OCI-M2 (cell line): ENCODE data around the gene ZC3H12C.
"Not testable (repeated sequence)": the region's sequence is repeated elsewhere in the genome, so short reads cannot be mapped to it uniquely, and the experiment has no call there.

Source experiments
- DNase-seq: peaks from one replicate; lab custom pipeline; 2025; ENCODE audit not compliant: unreplicated experiment; lab: John Stamatoyannopoulos, UW

Gene ZC3H12C

DNA sequence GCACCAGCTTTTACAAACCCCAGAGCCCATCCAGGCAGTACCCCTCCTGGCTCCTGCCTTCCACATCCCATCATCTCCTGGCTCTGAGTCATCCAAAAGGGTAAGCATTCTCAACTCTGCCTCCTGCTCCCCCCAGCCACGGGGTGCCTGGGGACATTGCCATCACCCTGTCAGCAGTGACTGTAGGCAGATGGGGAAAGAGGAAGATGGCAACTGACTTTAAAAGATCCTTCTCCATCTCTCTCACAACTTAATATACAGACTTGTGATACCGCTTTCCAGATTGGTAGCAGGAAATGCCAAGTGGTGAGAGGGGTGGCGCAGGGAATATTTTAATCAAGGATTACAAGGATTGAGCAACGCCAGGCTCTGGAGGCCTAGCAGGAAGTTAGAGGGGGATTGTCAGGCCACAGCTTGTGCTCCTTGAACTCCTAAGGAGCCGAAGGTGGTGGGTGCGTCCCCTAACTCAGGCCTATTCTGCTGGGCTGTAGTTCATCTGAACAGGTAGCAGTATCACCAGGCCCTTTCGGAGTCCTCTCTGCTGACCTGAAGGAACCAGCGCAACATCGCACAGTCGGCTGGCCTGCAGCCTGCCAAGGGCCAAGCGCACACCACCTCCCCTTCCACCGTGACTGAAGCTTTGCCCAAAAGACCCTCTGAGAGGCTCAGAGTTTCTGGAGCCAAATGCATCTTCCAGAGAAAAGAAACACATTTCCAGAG lies 83.3 kb downstream of the ZC3H12C start:
- DNase-seq, result no peak

DNA sequence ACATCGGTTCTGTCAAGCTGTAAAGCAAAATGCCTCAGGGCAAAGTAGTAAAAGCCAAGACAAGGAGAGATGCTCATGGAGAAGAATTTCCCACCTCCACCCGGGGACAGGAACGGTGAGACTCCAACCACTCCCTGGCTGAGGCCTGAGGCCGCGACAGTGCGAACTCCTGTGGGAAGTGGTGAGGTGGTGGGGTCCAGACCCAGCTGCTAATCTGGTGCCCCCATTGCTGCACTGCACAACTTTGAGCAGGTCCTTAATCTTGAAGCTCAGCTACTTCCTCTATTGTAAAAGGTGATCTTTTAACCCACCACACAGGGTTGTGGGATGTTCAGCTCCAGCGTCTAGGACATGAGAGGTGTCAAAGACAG lies 83.9 kb downstream of the ZC3H12C start:
- DNase-seq, result no peak

DNA sequence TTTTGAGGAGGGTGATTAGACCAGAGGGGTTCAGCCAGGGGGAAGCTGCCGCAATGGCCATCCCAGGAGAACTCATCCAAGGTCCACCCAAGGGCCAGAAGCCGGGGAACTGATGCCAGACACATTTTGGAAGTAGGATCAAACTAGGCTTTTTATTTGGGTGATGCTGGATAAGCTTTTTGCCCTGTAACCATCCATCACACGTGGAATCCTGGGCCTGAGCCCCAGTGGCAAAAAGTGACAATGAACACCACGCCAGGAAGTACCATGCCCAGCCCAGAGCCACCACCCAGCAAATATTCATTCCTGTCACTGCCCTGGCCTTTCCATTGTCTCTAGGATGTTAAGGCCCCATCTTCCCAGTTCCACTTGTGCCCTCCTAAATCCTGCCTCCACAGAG lies 85.9 kb downstream of the ZC3H12C start:
- no peak for DNase-seq

DNA sequence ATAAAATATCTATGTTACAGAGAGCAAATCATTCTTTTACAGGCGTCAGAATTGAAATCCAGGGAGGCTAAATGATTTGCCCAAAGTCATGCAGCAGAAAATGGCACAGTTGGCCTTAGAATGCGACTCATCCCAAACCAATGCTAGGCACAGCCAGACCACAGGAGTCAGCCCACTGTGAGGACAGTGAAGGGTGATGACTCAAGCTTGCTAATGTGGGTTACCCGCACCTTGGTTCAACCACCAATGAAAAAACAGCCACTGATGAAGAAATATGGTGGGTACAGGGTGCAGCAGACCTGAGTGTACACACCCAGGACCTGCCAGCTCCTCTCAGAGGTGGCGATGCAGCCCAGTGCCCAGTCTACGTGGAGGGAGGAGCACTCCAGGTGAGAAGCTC lies 89.7 kb downstream of the ZC3H12C start:
- DNase-seq, result no peak

DNA sequence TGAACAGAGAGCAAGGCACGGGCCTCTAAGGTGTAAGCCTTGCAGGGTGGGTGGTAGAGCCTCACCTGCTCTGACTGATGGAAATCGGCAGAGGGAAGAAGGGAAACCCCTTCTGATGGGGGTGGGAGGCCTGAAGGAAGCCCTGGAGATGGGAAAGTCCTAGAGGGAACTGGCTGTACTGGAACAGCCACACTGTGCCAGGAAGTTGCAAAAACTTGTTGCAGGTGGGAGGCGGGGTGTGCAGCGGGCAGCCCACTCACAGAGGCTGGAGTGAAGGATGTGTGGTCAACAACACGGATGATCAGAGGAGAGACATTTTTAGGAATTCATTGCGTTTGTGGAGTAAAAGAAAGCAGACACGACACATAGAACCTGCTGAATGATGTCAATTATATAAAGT lies 91.3 kb downstream of the ZC3H12C start:
- DNase-seq, result no peak

DNA sequence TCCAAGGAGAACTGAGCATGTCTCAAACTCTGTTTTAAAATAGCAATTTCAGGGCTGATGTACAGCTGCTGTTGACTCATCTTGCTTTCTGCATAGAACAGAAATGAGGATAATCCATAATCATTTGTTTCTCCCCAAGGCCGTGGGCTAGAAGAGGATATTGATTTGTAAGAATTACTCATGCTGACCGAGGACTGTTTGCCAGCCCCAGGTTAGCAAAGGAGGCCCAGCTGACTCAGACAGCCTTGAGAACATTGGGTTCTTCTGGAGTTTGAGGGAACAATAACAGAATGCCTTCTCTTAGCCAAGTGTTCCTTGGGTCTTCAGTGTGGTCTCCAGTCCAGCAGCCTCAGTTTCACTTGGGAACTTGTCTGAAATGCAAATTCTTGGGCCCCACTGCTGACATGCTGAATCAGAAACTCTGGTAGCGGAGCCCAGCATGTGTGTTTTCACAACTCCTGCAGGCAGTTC lies 92.0 kb downstream of the ZC3H12C start:
- no peak for DNase-seq

DNA sequence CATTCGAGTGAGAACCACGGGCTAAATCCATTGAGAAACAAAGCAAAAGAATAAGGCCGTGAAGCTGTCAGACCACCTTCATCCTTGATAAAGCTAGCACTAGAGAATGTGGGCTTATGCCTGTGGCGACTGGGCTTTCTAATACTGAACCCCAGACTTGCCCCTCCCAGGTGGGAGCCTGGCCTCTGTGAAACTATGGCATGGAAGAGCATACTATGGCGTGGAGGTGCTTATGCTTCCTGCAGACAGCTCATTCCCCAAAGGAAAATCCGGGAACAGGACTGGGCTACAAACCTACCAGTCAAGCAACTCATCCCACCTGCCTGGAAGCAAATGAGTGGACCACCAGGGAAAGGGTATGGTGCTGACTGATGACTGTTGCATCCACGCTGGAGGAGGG lies 92.4 kb downstream of the ZC3H12C start:
- DNase-seq, result no peak

DNA sequence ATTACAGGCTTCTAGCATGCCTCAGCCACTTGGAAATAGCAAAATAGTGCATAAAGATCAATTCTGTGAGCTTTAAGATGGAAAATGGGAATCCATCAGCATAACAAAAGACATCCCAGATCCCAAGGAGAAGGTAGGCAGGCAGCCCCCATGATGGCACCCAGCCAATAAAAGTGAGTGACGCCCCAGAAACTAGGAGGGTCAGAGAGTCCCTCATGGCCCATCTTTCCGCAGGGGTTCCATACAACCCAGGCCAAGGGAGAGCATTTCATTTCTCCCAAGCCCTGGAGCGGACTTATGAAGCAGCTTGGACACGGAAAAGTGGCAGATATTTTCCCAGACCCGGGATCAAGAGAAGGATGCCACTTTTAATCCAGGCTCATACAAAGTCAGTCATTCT lies 93.3 kb downstream of the ZC3H12C start:
- DNase-seq, result no peak

DNA sequence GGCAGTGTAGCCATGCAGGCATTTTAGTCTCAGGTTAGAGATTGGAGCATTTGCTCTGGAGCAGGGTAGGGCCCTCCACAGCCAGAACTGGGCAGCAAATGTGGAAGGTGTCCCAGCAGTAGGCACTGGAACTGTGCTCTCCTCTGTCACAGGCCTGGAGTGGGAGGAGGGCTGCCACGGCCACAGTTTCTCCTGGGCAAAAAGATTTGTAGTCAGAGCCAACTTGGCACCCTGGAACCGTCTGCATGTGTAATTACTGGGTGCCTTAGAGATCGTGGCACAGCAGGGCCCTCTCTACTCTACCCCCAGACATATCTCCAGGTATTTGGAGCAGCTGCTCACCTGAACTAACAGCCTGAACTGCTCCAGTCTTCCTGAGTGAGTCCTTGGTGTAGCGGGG lies 93.7 kb downstream of the ZC3H12C start:
- no peak for DNase-seq

DNA sequence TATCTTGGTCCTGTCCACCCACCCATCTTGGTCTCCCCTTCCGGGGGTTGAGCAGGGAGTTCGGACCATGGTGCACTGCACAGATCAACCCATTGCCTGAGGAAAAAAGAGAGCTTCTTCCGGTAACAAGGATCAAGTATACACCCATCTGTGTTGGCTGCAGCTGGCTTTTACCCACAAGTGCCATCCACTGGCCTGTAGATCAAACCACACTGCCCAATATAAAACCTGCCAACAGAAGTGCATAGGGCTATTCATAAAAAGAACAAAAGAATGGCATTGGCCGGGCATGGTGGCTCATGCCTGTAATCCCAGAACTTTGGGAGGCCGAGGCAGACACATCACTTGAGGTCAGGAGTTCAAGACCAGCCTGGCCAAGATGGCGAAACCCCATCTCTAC lies 94.5 kb downstream of the ZC3H12C start:
- no peak for DNase-seq

DNA sequence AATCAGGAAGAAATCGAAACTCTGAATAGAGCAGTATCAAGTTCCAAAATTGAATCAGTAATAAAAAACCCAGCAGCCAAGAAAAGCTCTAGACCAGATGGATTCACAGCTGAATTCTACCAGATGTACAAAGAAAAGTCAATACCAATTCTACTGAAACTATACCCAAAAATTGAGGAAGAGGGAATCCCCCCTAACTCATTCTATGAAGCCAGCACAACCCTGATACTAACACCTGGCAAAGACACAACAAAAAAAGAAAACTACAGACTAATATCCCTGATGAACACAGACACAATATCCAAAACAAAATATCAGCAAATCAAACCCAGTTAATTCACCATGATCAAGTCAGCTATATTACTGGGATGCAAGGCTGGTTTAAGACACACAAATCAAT lies 97.7 kb downstream of the ZC3H12C start:
- DNase-seq, result no peak

DNA sequence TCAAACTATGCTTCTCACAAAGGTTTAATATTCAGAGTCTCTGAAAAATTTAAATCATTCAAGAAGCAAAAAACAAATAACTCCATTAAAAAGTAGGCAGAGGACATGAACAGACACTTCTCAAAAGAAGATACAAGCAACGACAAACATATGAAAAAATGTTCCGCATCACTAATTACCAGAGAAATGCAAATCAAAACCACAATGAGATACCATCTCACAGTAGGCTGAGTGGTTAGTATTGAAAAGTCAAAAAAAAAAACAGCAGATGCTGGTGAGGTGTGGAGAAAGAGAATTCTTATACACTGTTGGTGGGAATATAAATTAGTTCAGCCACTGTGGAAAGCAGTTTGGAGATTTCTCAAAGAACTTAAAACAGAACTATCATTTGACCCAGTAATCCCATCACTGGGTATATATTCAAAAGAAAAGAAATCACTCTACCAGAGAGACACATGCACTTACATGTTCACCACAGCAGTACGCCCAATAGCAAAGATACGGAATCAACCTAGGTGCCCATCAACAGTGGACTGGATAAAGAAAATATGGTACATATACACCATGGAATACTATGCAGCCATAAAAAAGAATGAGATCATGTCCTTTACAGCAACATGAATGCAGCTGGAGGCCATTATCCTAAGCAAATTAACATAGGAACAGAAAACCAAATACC lies 99.6 kb downstream of the ZC3H12C start:
- DNase-seq, result not testable (repeated sequence)

DNA sequence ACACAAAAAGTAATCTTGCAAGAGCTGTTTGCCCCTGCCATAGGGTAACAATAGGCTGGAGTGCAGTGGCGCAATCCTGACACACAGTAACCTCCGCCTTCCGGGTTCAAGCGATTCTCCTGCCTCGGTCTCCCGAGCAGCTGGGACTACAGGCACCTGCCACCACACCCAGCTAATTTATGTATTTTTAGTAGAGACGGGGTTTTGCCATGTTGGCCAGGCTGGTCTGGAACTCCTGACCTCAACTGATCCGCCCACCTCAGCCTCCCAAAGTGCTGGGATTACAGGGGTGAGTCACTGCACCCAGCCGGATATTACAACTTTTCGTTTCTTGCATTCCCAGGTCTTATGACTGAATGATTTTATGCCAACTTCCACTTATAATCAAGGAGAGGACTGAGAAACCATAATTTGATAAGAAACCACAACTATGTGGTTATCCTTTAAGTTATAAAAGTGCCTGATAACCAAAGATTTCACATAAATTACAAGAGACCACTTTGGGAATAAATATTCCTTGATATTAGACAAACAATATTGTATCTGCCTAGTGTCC lies 101.1 kb downstream of the ZC3H12C start:
- not testable (repeated sequence) for DNase-seq

DNA sequence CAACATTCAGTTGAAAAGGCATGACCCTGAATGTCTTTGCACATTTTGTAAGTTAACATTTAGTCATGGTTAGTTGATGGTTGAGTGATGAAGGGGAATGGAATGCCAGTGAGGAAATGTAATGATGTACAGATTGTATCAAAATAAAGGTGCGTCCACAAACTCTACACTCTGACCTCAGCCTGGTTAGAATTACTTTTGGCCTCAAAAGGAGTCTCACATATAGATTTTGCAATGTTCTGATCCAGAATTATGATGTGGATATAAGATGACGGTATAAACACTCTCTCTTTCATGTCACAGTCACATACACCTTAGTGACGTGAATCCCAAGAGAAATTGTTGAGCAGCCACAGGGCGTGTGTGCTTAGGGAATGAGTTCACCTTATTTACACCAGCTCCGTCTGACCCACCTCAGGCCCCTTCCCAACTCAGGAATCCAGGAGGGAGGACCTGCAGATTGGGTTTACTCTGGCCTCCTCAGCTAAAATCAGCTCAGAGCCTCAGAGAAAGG lies 103.1 kb downstream of the ZC3H12C start:
- no peak for DNase-seq

DNA sequence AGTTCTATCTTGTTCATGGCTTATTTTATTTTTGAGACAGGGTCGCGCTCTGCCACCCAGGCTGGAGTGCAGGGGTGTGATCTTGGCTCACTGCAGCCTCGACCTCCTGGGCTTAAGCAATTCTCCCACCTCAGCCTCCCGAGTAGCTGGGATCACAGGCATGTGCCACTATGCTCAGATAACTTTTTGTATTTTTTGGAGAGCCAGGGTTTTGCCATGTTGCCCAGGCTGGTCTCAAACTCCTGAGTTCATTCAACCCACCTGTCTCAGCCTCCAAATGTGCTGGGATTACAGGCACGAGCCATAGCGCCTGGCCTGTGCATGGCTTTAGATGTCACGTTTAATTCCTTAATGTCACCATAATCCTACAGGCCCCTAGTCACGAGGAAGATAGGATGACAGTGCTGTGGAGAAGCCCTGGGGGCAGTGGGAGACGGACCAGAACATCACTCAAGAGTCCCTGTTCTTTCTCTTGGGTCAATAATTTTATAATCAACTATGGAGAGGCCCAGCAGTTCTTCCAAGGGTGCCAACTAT lies 103.8 kb downstream of the ZC3H12C start:
- no peak for DNase-seq

DNA sequence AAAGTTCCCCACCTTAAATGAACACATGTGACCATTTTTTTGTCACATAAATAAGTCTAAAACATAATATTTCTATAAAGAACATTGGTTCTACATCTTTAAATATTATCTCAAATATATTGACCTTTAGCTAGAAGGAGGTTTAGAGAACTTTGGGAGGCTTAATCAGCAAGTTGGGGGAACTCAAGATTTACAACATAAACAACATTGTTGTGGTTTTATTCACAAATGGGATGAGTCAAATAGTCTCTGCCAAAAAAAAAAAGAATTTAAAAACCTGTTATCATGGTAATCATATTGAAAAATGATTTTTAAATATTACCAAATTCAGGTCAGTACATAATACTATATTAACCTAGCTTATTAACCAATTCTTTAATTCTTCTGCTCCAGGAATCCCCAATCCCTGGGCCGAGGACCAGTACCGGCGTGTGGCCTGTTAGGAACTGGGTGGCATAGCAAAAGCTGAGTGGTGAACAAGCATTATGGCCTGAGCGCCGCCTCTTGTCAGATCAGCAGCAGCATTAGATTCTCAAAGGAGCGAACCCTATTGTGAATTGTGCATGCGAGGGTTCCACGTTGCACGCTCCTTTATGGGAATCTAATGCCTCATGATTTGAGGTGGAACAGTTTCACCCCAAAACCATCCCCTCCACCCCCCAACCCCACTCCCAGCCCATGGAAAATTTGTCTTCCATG lies 105.0 kb downstream of the ZC3H12C start:
- DNase-seq, result no peak

DNA sequence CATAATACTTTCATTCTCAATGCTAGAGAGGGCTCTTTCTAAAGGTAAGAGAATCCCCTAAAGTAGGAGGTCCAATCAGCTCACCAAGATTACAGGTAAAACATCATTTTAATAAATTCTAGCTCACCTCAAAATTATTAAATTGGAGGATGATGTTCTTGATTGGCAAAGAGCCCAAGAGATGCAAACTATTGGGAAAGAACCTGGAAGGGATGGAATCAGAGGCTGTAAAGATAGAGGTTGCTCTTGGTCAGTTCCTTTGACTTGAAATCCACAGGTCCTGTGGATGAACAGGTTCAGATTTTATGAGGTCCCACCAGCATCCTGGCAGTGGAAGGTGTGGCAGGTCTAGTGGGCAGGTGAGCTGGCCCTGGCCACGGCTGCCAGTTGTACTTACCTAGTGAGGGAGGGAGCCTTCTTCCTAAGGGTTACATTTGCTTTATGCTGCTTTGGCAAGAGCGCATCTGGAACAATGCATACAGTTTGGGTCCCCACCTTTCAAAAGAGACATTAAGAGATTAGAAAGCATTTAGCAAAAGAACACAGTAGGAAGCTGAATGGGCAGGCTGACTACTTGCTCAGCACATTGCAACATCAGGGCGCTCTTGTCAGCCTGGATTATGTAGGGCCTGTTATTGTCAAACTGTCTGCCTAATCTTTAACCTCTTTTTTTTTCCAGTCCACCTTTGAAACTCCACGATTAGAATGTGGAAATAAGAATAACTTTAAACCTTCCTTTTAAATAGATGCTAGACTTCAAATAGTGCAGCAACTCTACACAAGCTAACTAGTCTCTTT lies 106.2 kb downstream of the ZC3H12C start:
- no peak for DNase-seq

DNA sequence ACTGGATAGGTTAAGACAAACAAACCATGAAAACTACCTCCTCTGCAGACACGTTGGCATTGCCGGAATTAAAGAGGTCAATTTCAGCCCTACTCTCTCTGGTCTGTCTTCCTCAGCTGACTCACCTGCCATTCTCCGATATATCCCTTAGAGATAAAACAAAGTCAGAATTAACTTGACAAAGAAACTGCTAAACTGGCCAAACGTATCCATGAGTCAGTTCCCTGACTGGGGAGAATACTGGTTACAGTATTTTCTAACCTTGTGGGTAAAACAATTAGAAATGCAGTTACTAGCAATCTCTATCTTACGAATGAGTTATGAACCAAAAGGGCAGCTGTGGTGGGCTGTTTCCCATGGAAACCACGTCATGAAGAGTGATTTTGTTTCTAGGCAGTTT lies 107.0 kb downstream of the ZC3H12C start:
- DNase-seq, result no peak

DNA sequence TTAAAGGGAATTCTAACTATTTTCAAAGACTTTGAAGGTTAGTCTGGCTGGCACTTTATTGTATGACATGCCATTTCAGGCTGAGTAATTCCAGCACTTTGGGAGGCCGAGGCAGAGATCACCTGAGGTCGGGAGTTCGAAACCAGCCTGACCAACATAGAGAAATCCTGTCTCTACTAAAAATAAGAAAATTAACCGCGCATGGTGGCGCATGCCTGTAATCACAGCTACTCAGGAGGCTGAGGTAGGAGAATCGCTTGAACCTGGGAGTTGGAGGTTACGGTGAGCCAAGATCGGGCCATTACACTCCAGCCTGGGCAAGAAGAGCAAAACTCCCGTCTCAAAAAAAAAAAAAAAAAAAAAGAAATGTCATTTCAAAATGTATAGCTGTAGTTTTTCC lies 107.6 kb downstream of the ZC3H12C start:
- DNase-seq, result no peak

DNA sequence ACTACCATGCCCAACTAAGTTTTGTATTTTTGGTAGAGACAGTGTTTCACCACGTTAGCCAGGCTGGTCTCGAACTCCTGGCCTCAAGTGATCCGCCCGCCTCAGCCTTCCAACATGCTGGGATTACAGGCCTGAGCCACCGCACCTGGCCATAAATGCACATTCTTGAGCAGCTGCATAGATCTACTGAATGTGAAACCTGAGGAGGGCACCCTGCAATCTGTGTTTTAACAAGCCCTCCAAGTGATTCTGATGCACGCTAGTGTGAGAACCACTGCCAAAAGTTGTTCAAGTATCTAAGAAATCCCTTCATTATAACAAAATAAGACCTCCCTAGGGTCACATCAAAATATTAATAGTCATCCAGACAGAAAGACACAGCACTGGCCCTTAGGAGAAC lies 113.9 kb downstream of the ZC3H12C start:
- DNase-seq, result no peak
